Measurements from ENCODE around the gene FAM180B. TPM values are rescaled to one million over a fixed set of nuclear protein-coding genes. Genes with fewer than 3 reads are reported as not detected.

FAM180B gene
- total RNA-seq, 1 donor from 2014 or later: 0.31 TPM

- no peaks in the 10 kb centered on the region for H3K27me3 Mint-ChIP-seq (ENCODE audit: unreplicated experiment)
- H3K4me3 Mint-ChIP-seq (ENCODE audit: unreplicated experiment): no peak overlapping the region
- no peak for DNase-seq (ENCODE audit: low spot score)
- H3K9me3 Mint-ChIP-seq (ENCODE audit: unreplicated experiment): no peaks in the 10 kb centered on the region
- TF ChIP-seq CTCF (IDR thresholded peaks at IDR 0.05; ENCODE audit: unreplicated experiment): no peak
- no peaks in the 10 kb centered on the region for H3K36me3 Mint-ChIP-seq (ENCODE audit: low read depth, unreplicated experiment)
- peaks cover 6% of the 10 kb centered on the region for H3K4me1 Mint-ChIP-seq (ENCODE audit: unreplicated experiment)
- H3K27ac Mint-ChIP-seq (ENCODE audit: unreplicated experiment): no peak overlapping the region
These were observed 28.8 kb downstream of the FAM180B start for GRCh38 chr11:47615249-47615648.

DNA sequence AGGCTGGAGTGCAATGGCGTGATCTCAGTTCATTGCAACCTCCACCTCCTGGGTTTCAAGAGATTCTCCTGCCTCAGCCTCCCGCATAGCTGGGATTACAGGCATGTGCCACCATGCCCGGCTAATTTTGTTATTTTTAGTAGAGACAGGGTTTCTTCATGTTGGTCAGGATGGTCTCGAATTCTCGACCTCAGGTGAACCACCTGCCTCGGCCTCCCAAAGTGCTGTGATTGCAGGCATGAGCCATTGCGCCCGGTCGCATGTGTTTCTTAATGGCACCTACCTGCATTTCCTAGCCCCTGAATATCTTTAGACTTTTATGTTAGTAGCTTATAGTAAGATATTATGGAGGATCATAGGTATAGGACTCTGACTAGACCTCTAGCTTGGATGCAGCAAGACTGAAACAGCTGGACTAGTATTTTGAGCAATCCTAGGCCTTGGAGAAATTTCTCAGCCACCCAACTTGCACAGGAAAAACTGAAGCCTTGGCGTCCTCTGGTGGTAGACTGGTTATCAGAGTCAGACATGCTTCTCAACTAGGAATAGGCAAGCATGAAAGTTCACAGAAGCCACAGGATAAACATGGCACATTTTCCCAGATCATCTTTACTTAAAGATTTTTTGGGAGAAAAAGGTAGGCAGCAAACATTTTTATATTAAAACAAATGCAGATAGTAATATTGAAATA lies 30.4 kb downstream of the FAM180B start:
- TF ChIP-seq CTCF (IDR thresholded peaks at IDR 0.05; ENCODE audit: unreplicated experiment): peak; percentile 48
- H3K27me3 Mint-ChIP-seq (ENCODE audit: unreplicated experiment): no peaks in the 10 kb centered on the region
- H3K36me3 Mint-ChIP-seq (ENCODE audit: low read depth, unreplicated experiment): peaks cover under 1% of the 10 kb centered on the region
- H3K27ac Mint-ChIP-seq (ENCODE audit: unreplicated experiment): no peak overlapping the region
- no peak overlapping the region for H3K4me3 Mint-ChIP-seq (ENCODE audit: unreplicated experiment)
- H3K9me3 Mint-ChIP-seq (ENCODE audit: unreplicated experiment): no peaks in the 10 kb centered on the region
- peak; percentile 67 for DNase-seq (ENCODE audit: low spot score)
- no peaks in the 10 kb centered on the region for H3K4me1 Mint-ChIP-seq (ENCODE audit: unreplicated experiment)

GRCh38 chr11:47617417-47617809 lies 30.9 kb downstream of the FAM180B start:
- Mint-ChIP-seq H3K36me3 (ENCODE audit: low read depth, unreplicated experiment) (peaks cover 4% of the 10 kb centered on the region), H3K9me3 (ENCODE audit: unreplicated experiment) (no peaks in the 10 kb centered on the region), H3K4me1 (ENCODE audit: unreplicated experiment) (no peaks in the 10 kb centered on the region), H3K4me3 (ENCODE audit: unreplicated experiment) (no peak overlapping the region), H3K27ac (ENCODE audit: unreplicated experiment) (no peak overlapping the region), H3K27me3 (ENCODE audit: unreplicated experiment) (no peaks in the 10 kb centered on the region)
- no peak for DNase-seq (ENCODE audit: low spot score)
- no peak for TF ChIP-seq CTCF (IDR thresholded peaks at IDR 0.05; ENCODE audit: unreplicated experiment)

DNA sequence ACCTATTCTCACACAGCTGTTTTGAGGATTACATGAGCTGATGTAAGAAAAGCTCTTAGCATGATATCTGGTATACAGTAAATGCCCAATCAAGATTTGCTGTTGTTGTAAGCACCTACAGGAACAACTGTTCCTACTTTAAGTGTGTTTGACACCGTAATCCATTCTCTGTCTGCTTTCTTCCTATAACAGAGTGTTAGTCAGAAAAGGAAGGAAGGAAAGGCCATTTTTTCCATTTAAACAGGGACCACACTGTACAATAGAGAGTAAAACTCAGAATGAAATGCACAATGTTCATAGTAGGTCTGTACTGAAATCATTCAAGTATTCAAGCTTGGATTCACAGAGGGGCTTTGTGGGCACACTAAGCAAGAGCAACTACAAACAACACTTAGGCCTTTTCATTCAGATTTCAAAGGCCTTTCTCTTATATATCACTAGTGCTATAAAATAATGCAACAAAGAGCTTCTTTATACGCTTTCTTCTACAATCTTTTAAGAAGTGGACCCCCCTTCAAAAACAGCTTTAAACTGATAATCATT lies 34.4 kb downstream of the FAM180B start:
- H3K9me3 Mint-ChIP-seq (ENCODE audit: unreplicated experiment): no peaks in the 10 kb centered on the region
- no peak for TF ChIP-seq CTCF (IDR thresholded peaks at IDR 0.05; ENCODE audit: unreplicated experiment)
- no peaks in the 10 kb centered on the region for H3K4me1 Mint-ChIP-seq (ENCODE audit: unreplicated experiment)
- H3K36me3 Mint-ChIP-seq (ENCODE audit: low read depth, unreplicated experiment): peaks cover 11% of the 10 kb centered on the region
- H3K4me3 Mint-ChIP-seq (ENCODE audit: unreplicated experiment): peak overlapping the region; percentile 65
- H3K27ac Mint-ChIP-seq (ENCODE audit: unreplicated experiment): peak overlapping the region; percentile 48
- no peak for DNase-seq (ENCODE audit: low spot score)
- no peaks in the 10 kb centered on the region for H3K27me3 Mint-ChIP-seq (ENCODE audit: unreplicated experiment)

- H3K27me3 Mint-ChIP-seq (ENCODE audit: unreplicated experiment): no peaks in the 10 kb centered on the region
- no peaks in the 10 kb centered on the region for H3K9me3 Mint-ChIP-seq (ENCODE audit: unreplicated experiment)
- H3K4me3 Mint-ChIP-seq (ENCODE audit: unreplicated experiment): no peak overlapping the region
- H3K4me1 Mint-ChIP-seq (ENCODE audit: unreplicated experiment): no peaks in the 10 kb centered on the region
- H3K36me3 Mint-ChIP-seq (ENCODE audit: low read depth, unreplicated experiment): peaks cover 33% of the 10 kb centered on the region
- no peak overlapping the region for H3K27ac Mint-ChIP-seq (ENCODE audit: unreplicated experiment)
- no peak for DNase-seq (ENCODE audit: low spot score)
- TF ChIP-seq CTCF (IDR thresholded peaks at IDR 0.05; ENCODE audit: unreplicated experiment): no peak
These were observed 39.8 kb downstream of the FAM180B start for GRCh38 chr11:47626234-47626633.

All from endothelial cell (in vitro differentiated cells).